HuH-7 (cell line): ENCODE results near the gene ARID3B.

Source experiments
- DNase-seq: peaks from one replicate; pipeline ENCODE4 v3.0.0; 2011; ENCODE audit warnings: low spot score

Gene ARID3B

DNA sequence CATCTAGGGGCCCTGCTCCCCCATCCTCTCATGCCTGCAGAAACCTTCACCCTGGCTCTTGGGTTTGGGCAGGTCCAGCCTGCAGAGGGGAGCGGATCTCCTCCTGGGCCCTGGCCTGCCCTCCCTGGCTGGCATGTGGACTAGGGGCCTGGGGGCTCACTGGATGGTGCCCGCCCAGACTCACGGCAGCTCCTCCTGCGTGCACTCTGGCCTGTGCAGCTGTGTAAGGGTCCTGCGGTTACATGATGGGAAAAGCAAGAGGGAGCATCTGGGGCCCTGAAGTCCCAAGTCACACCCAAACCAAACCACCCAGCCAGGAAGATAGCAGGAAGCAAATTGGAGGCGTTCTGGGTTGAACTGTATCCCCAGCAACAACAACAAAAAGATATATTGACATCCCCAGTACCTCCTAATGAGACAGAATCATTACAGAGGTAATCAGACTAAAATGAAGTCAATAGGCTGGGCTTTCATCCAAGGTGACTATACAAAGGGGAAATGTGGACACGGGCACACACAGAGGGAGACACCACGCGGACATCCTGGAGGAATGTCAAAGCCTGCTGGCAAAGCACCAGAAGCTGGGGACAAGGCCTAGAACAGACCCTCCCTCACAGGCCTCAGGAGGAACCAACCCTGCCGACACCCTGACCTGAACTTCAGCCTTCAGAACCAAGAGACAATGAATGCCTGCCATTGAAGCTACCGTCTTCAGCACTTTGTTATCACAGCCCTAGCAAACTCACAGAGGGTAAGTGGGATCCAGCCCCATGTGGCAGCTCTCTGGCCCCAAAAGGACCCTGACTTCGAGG is 64.2 kb downstream of the ARID3B start:
- no peak for DNase-seq

DNA sequence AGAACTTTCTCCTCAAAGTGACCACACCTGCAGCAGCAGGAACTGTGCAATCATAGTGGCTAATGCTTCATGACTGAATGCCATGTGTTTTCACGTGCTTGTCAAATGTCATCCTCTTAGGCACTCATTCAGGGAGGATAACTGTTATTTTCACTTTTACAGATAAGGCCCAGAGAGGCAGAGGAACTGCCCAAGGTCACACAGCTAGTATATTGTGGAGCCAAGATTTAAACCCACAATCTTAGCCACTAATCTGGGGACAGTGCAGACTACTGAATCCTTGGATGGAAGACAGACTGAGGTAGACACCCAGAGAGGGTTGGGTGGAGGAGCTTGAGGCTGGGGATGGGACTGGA is 64.8 kb downstream of the ARID3B start:
- DNase-seq = no peak

DNA sequence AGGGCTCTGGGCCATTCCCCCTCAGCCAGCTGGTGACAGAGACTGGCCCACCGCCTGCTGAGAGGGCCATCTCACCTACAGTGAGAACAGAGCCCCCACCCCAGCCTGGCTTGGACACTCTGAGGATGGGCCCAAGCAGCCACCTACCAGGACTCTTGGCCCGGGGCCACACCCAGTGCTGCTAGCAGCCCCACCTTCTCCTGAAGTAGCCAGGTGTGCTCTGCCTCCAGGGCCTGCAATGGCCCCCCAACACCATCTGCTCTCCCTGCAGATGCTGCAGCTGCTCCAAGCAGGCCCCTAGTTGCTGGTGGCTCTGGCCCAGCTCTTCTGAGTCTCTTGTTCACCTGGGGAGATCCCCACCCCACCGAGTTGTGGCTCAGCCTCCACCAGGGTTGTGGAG is 67.8 kb downstream of the ARID3B start:
- no peak for DNase-seq

DNA sequence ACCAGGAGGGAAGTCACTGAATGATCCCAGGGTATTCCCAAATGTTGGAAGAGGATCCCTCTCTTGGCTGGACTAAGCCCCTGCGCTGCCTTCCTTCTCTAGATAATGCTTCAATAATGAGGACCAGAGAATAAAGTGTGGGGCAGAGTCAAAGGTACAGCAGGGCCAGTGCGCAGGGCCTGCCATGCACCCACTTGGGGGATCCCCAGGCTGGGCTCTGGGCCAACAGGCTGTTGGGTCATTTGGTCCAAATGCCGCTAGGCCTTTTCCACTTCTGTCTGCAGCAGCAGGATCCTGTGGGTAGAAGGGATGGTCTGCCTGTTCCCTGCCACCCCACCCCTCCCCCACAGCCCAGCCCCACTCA is 68.9 kb downstream of the ARID3B start:
- no peak for DNase-seq

DNA sequence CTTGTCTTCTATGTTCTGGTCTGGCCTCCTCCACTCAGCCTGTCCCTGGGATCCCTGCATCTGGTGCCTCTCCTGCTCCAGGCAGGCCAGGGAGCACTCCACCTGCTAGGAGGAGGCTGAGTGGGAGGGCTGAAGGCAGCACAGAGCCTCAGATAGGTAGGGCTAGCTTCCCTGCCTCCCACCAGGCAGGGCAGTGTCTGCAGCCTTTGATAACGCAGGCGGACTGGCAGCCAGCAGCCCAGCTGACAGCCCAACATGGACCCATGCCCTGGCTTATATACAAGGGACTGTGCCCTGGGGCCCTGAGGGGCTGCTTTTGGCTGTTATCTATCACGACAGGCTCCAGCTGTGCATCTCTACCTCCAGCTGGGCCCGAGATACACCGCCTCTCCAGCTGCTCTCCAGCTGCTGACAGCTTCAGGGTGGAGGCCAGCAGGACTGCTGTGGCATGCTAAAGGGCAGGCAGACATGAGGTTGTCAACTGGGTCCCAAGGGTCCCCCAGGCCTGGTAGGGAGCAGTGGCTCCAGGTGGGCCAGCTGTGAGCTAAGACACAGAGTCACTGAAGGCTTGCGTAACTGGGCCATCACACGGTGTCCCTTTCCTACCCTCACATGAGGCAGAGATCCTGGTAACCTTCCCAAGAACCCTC is 69.4 kb downstream of the ARID3B start:
- DNase-seq = no peak

DNA sequence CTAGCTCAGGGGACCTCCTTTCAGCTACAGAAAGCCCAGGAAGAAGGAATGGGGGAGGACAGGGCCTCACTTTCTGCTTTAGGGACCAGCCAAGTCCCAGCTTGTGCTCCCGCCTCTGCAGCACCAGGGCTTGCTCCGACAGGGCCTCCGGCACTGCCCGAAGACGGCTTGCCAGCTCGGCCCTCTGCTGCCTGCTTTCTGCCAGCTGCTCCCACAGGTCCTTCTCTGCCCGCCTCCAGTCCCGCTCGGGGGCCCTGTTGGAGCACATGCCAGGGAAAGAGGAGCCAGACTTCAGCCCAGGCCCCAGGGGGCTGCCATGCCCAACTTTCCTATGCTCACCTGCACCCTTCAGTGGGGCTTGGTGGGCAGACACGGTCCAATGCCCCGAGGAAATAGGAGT is 70.3 kb downstream of the ARID3B start:
- DNase-seq = no peak

DNA sequence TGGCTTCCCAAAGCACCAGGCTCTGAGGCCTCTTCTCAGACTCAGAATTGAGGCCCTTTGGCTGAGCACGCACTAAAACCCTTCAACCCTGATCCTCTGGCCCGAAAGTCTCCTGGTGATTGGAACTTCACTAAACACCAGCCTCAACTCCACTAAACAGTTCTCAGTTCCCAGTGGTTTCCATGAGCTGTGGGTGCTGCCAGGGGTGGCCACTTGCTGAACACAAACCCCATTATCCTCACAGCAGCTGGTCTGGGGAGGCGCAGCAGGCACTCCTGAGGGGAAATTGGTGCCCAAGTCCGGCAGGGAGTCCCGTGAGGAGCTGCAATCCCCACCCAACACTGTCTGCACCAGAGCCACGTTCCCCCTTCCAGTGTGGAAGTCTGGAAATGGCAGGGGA is 70.8 kb downstream of the ARID3B start:
- no peak for DNase-seq

DNA sequence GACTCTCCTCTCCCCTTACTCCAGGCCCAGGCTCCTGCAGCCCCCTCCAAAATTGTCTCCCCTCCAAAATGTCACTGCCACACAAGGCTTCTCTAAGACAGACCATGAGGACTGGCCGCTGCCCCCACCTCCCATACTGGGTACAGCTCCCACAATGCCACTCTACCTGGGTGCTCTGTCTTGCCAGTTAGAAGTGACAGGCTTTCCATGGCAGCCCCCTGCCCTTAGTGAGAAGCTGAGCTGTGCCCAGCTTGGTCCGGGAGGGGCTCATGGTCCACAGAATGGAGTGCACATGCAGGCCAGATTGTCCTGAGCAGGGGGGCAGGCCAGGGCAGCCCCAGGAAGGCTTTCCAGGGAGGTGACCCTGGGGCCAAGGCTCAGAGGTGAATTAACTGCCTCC is 71.7 kb downstream of the ARID3B start:
- no peak for DNase-seq

DNA sequence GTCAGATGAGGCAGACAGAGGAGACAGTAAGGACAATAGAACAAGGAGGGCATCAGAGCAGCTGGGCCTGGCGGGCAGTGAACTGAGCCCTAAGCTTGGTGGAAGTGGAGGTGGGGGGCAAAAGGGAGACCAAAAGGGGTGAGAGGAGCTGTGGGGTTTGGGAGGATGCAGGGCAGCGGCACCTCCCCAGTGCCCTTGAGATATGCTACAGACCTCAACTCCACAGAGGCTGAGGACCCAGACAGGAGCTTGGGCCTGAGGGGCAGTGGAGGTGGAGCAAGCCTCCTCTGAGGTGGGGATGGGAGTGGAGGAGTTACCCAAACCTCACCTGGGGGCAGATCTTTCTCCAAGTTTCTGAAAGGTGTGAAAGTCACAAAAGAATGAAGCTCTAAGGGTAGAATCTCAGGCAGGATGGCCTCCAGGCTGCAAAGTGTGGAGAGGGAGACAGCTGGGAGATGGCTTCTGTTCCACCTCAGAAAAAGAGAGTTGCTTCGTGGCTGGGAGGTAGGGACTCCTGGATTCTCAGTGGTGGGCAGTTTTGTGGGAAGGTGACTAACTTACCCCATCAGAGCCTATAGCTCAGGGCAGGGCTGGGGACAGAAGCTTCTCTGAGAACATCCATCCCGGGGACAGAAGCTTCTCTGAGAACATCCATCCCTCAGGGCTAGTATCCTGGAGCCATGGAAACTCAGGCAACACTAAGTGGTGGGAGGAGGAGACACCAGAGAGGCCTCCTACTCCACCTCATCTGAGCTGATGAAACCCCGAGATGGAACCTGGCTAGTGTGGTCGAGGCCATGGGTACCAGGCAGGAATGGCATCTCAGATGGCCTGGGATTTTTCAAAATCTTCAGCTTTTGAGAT is 72.3 kb downstream of the ARID3B start:
- peak; percentile 47 for DNase-seq

DNA sequence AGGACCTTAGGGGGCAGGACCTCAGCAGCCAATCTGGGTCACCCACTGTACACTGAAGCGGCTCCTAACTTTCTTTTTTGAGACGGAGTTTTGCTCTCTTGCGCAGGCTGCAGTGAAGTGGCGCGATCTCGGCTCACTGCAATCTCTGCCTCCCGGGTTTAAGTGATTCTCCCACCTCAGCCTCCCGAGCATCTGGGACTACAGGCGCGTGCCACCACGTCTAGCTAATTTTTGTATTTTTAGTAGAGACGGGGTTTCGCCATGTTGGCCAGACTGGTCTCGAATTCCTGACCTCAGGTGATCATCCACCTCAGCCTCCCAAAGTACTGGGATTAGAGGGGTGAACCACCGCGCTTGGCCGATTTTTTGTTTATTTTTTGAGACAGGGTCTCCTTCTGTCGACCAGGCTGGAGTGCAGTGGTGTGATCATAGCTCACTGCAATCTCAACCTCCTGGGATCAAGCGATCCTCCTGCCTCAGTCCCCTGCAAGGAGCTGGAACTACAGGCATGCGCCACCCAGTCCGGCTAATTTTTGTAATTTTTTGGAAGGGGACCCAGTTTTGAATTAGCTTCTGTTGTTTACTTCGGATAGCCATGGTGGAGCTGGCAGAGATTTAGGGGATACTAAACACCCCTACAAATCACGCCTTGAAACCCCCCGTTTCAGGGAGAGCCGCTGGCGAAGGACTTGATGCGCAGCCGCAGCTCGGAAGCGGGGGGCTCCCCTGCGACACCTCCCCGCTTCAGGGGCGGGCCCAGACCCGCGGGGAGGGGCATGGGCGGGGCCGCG is 73.1 kb downstream of the ARID3B start:
- no peak for DNase-seq

DNA sequence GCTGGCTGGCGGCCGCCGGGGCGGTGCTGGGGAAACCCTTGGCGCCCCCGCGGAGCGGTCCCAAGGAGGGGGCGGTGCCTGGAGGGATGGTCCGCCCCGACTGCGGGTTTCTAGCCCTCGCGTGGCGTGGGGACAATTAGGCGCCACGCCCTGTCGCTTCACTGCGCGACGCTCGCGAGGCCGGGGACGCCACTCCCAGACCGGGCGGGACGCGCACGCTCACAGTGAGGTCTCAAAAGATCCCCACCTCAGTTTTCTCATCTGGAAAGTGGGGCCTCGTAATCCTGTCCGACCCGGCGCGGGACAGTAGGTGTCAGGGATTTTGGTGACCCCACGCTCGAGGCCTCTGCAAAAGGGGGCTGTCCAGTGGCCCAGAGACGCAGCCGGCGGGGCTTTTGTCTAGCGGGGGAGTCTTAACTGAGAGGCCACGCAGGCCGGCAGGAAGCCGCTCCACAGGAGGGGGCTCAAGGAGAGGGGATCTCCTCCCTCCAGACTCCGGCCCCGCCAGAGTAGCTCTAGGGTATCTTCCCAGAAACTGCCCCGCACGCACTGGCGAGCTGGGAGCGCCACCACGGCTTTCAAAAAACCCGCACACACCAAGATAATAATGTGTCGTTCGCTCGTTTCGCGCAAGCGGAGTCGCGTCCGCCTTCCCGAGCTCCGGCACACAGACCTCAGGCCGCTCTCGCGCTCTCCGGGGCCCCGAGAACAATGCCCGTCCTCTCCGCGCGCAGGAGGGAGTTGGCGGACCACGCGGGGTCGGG is 73.9 kb downstream of the ARID3B start:
- DNase-seq = peak; percentile 92

DNA sequence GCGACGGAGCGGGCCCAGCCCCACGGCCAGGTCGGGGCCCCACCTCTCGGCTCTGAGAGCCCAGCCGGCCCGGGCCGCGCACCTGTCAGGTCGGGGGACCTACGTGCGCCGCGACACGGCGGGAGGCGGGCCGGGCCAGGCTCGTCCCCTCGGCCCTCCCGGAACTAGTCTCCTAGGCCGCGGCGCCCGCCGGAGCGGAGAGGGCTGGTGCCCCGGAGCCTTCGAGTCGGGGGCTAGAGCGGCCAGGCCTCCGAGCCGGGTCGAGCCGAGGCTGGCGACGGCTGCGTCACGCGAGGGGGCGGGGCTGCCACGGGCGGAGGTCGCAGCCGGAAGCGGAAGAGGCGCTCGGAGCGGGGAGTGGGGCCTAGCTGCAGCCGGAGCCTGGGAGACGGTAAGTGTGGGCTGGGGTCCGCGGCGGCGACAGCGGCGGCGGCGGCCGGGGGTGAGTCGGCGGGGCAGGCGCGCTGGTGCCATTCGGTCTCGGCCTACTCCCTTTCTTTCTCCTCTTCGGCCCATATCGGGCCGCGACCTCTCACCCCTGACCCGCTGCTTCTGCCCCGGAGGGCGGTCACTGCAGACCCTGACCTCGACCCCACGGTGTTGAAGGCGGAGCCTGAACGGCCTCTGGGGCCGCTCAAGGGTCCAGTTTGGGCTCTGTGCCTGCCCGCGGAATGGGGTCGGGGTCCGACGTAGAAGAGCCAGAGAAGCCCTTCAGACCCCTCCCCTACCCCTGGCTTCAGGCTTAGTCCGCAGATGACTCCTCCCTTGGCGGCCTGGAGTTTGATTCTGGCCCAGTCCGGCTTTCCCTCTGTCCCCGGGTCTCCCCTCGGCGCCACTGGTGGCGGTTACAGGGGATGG is 74.7 kb downstream of the ARID3B start, which contains the start of gene CLK3:
TSS of gene CLK3 (plus strand) at position 329 of the 858 bp plus-strand sequence. CDS start 3,361 bp downstream, outside the sequence.
- peak; percentile 99 for DNase-seq

DNA sequence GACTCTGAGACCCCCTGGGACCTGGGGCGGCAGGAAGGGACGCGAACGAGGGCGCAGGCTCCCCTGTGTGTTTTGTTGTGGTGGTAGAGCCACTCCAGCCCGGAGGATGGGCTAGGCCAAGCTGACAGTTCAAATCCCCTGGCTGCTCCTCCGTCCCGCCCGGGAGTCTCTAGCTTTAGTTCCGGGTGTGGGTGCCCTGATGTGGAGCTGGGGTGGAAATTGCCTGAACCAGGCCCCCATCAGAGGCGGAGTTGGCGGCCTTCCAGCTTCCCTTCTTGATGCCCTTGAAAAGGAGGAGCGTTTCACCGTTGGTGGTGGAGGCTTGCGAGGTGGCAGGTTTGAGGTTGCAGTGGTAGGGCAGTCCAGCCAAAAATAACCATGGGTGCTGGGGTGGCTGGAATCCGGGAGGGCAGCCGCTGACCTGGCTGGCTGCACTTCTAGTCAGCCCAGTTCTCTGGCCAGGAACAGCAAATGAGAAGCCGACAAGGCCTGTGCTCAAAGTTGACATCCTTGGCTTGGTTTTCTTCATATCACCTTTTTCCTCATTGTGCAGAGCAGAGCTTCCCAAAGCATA is 75.4 kb downstream of the ARID3B start:
- peak; percentile 60 for DNase-seq

DNA sequence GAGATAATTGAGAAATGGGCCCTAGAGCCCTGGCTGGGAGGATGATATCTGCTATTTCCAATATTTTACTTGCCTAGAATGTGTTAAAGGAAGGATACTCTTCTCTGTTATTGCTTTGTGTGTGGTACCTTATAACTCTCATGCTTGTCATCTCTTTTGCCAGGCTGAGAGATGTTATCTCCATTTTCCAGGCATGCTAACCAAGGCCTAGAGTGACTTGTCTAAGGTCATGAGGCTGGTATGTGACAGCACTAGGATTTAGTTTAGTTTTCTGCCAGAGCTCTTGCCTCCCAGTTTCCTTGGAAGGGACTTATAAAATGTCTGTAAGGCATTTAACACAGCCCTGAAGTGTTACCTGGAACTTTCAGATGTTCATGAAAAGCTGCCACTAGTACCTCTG is 76.0 kb downstream of the ARID3B start:
- DNase-seq = no peak

DNA sequence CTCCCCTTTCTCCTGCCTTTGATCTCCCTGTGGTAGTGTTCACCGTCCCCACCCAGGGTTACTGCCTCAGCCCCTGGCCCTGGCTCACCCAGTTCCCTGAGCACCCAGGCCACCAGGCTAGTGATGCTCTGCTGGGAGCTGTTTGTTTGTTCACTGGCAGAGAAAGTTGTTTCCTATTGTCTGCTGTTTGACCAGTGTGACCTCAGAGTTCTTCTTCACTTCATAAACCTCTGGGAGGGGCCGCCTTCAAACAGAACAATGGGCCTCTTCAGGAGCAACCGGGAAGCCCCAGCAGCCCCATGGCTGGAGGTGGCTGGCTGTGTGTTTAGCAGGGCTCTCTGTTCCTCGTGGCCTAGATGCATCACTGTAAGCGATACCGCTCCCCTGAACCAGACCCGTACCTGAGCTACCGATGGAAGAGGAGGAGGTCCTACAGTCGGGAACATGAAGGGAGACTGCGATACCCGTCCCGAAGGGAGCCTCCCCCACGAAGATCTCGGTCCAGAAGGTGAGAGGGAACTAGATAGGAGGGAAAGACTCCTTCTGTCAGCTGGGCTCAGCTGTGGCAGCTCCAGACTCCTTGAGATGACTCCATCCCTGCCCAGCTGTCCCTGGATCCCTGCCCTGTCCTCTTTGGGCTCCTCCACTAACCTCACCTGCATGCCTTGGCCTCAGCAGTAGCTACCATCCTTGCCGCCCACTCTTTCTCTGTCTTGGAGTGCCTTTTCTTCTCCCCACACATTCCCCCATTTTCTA is 78.0 kb downstream of the ARID3B start:
- DNase-seq = no peak

DNA sequence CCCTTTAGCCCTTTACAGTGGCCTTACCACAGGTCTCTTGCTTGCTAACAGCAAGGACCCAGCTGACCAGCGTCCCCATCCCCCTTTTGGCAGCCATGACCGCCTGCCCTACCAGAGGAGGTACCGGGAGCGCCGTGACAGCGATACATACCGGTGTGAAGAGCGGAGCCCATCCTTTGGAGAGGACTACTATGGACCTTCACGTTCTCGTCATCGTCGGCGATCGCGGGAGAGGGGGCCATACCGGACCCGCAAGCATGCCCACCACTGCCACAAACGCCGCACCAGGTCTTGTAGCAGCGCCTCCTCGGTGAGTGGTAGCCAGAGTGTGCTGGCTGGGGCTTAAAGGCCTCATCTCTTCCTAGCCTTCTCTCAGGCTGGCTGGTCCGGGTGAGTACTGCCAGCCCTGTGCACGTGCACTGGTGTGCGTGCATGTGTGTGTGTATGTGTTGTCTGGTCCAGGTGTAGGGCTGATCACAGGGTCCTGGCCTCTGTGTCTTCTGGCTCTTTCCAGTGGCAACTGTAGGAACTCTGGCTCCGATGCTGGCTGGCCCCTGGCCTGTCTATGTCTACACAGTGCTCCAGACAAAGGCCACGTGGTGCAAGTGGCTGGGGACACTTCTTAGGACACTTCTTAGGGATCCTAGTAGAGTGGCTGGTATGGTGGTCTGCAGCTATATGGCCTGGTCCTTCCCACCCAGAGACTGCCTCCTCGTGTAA is 79.1 kb downstream of the ARID3B start:
- no peak for DNase-seq

DNA sequence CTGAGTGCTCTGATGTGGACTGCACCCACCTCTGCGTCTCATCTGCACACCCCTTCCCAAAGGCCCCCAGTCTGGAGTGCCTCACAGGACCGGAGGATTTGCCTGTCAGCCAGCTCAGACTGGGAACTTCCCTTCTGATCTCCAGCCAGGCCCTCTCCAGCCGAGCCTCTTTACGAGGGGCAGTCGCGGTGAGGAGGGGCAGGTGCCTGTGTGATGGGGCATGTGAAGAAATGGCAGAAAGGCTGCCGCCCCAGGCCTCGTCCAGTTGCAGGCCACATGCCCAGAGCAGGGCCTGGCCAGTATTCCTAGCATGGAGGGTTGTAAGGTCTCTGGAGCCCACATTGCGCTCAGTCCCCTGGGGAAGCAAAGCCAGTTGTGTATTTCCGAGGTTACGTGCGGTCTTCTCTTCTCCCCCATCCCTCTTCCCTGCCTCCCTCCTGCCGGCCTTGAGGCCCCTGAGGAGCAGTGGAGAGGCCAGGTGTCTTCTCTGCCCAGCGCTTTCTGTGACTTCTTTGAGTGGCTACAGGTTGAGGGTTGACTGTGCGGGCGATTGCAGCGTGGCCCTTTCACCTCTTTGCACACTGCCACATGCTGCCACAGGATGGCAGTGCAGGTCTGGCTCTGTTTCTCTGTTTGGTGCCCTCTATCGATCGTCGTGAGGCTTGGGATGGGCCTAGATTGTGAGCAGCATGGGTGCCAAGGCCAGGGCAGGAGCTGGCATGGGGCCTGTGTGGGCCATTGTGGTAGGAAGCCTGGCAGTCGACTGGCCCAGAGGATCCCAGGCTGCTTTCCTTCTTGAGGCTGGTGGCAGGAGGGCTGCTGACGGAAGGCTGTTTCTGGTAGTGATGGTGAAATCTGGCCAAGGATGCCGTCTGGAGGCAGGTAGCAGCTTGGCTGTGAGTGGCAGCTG is 79.9 kb downstream of the ARID3B start:
- DNase-seq = peak; percentile 95
